Hematopoietic multipotent progenitor cell treated with erythropoietin and hydrocortisone succinate and interleukin-3 and kit ligand, for 4 days (in vitro differentiated cells): ENCODE measurements around the gene ENO2.

Experiments
- DNase-seq: peaks from one replicate; pipeline ENCODE4 v3.0.0-alpha.2; 2015

Gene ENO2

DNA sequence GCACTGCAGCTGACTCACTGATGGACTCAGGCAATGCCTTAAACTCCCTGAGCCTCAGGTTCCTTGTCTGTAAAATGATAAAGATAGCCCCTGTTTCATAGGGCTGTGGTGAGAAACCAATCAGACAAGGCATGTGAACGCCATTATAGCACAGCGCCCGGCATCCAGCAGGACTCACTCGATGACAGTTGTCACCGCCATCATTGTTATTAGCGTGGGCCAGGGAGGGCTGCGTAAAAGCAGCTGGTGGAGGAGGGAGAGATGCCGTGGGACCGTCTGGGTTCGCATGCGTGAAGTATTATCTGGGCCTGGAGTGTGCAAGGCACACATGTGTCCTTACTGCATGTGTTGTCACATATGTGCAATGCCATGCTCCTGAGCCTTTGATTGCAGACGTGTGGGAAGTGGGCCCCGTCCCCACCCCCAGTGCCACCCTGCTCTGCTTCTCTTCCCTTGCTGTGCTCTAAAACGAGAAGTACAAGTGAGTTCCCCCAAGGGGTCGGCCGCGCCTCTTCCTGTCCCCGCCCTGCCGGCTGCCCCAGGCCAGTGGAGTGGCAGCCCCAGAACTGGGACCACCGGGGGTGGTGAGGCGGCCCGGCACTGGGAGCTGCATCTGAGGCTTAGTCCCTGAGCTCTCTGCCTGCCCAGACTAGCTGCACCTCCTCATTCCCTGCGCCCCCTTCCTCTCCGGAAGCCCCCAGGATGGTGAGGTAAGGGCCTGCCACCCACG lies 36.6 kb downstream of the ENO2 start, which contains the start of gene PTPN6:
PTPN6 (plus strand) TSS at position 546 of the 730 bp plus-strand sequence; CDS start at position 703, 157 bp downstream.
- DNase-seq: peak; percentile 95

DNA sequence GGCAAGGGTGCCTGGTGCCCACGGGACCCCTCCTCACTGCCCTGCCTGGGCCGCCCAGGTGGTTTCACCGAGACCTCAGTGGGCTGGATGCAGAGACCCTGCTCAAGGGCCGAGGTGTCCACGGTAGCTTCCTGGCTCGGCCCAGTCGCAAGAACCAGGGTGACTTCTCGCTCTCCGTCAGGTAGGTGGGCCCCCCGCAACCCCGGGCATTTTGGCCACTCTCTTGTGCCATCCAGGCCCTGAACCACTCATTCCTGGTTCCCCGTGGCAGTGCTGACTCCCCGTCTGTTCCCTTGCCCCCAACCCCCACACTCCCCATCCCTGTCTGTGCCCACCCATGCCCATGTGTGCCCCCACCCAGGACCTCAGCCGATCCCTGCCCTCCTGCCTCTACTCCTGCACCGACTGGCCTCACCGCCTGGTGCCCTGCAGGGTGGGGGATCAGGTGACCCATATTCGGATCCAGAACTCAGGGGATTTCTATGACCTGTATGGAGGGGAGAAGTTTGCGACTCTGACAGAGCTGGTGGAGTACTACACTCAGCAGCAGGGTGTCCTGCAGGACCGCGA lies 37.3 kb downstream of the ENO2 start:
- DNase-seq: peak; percentile 40

DNA sequence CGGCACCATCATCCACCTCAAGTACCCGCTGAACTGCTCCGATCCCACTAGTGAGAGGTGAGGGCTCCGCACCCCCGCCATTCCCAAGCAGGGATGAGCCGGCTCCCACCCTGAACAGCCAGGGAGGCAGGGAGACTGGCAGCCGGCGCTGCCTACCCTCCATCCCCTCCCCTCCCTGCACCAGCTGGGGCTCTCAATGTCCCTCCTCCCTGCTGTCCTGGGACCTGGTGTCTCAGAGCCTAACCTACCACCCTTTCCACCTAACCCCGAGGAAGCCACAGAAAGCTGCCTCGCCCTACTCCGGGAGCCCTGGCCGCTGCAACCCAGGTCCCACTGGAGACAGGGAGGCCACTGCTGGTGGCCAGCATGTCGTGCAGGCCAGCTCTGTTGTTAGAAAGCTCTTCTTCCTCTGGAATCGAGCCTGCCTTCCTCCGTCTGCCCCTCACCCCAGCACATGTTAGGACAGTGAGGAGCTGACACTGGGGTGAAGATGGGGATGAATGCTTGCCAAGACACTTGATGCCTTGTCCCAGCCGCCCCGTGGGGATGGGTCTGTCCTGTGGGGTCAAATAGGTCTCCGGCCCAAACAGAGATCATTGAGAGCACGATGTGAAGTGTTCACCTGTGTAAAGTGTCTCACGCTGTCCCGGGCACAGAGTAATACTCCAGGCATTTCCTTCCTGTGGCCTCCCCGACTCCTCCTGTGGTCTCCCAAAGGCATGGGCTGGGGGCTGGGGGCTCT lies 37.9 kb downstream of the ENO2 start:
- DNase-seq: peak; percentile 47

- DNase-seq: peak; percentile 40
Observed at GRCh38 chr12:6952863-6953441, 38.6 kb downstream of the ENO2 start.

DNA sequence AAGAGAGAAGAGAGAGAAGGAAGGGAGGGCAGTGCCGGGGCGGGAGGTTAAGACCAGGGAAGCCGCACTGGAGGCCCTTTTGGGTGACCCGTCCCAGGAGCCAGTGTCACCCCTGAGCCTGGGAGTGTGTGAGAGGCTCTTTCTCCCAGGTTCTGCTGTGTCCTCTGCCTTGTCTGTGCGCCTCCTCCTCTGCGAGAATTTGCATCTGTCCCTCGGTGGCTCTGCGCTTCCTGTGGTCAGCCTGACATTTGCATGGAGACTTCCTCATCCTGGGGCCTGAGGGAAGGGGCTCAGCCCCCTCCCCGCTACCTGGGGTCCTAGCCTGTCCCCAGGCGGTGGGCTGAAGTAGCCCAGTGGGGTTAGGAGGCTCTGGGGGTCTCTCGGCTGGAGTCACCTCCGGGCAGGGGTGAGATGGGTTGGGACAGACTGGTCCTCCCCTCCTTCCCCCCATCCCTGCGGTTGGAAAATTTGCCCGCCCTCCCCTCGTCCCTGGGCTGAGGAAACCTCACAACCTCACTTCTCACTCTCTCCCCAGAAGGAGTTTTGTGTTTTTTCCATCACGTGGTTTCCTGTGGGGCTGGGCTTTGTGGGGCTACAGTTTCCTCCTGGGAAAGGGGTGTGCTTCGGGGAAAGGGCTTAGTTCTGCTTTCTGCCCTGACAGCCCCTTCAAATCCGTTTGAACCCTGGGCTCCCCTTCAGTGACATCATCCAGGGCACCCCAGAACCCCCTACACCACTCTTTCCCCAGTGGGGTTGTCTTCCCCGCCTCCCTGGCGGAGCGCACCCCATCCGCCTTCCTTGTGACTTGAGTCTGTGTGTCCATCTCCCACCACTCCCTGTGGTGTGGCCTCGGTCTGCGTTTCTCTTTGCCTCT lies 39.3 kb downstream of the ENO2 start:
- DNase-seq: peak; percentile 98

- no peak for DNase-seq
Observed at GRCh38 chr12:6954316-6955107, 40.1 kb downstream of the ENO2 start.

GRCh38 chr12:6955108-6956020 lies 41.0 kb downstream of the ENO2 start:
- no peak for DNase-seq

- DNase-seq: peak; percentile 79
Observed at GRCh38 chr12:6956021-6956727, 41.8 kb downstream of the ENO2 start.

- no peak for DNase-seq
Observed at GRCh38 chr12:6957151-6957701, 42.8 kb downstream of the ENO2 start.

DNA sequence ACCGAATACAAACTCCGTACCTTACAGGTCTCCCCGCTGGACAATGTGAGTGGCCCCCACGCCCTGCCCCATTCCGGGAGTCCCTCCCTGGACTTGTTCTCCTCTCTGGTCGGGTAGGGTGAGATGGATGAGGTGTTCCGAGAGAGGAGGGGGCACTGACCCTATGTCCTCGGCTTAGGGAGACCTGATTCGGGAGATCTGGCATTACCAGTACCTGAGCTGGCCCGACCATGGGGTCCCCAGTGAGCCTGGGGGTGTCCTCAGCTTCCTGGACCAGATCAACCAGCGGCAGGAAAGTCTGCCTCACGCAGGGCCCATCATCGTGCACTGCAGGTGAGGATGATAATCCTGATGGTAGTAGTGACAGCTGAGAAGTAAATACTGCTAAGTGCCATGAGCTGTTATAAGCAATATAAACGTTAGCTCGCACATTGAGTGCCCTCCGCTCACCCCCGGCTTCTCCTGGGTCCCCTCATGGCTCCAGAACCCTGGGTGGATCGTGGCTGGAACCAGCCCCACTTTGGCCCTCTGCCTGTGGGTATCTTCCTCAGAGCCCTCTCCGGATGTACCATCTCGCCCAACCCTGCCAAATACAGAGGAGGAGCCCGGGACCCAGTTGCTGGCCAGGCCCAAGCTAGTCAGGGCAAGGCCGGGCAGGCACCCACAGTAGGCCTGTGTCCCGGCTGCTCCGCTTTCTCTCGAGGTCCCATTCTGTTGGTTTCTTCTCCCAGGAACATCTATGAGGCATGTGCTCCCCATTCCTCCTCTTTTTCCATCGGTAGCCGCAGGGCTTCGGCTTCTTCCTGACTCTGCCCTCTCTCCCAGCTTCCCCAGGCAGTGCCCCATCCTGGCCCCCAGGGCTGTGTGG lies 43.6 kb downstream of the ENO2 start:
- no peak for DNase-seq

DNA sequence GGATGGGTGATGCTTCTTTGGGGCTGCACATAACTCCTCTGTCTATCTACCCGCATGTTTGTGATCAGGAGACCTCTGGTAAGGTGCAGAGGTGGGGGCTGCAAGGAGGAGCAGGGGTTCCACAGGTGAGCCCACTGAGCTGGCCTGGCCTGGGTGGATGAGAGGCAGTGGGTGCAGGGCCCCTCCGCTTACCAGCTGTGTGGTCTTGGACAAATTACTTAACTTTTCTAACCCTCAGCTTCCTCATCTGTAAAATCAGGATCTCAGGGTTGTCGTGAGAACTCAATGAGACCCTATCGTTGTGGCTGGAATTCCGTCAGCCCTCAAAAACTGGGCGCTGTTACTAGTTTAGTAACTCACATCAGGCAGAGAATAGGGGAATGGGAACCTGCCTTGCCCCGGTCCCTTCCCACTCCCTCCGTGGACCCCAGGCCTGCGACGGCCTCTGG lies 44.3 kb downstream of the ENO2 start:
- peak; percentile 53 for DNase-seq

- DNase-seq: peak; percentile 90
Observed at GRCh38 chr12:6959058-6959804, 44.9 kb downstream of the ENO2 start.

DNA sequence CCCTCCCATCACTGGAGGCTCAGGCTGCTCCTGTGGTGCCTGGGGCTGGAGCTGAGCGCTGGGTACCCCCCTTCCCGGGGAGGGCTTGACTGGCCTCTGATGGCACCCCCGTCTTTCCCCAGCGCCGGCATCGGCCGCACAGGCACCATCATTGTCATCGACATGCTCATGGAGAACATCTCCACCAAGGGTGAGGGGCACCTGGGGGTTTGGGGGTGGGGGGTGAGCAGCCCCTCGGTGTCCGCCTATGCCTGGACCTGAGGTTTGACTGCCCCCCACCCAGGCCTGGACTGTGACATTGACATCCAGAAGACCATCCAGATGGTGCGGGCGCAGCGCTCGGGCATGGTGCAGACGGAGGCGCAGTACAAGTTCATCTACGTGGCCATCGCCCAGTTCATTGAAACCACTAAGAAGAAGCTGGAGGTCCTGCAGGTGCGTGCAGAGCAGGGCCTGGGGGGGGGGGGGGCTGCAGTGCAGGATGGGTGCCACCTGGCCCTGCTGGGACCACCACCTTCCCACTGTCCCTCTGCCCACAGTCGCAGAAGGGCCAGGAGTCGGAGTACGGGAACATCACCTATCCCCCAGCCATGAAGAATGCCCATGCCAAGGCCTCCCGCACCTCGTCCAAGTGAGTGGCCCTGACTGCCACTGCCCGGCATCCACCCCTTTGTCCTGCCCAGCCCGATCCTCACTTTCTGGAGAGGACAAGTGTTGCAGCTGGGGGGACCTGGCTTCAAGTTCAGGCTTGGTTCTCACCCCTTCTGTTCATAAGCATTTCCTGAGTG lies 45.6 kb downstream of the ENO2 start:
- no peak for DNase-seq

- peak; percentile 76 for DNase-seq
Observed at GRCh38 chr12:6960593-6961277, 46.4 kb downstream of the ENO2 start.

DNA sequence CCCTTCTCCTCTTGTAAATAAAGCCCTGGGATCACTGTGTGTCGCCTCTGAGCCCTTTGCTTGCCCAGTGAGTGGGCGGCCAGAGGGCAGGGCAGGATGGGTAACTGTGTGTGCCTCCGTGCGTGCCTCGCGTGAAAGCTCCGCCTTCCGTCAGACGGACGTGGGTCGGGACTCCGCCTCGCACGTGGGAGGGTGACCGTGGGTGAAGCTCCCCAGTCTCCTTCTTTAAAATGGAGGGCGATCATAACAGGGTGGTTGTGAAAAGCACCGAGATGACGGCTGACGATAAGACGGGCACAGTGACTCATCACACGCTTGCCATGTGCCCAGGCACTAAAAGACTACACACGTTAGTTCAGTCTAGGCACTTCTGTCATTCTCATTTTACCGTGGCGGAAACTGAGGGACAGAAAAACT lies 46.9 kb downstream of the ENO2 start:
- peak; percentile 92 for DNase-seq

DNA sequence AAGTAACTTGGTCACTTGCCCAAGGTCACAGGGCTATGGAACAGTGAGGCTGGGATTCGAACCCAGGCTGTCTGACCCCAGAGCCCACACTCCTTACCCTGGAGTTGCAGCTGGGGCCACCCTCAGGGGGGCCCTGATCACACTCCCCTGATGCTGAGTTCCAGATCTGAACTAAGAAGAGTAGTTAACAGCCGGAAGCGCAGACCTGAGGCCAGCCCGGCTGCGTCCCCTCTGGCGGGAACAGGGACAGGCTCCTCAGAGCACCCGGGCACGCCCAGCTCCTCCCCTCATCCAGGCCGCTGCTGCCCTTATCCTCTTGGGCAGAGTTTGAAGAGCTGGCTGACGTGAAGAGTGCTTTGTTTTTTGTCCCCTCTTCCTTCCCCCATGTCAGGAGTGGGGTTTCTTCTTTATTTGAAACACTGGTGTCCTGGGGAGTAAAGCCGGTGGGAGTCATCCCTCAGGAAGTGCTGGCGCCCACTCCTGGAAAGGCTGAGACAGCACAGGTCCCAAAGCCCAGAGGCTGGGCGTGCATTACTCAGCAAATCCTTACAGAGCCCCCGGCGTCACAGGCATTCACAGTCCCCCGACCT lies 47.4 kb downstream of the ENO2 start:
- peak; percentile 95 for DNase-seq
